GM19463 (cell line): ENCODE measurements around the gene PCAT7.
"Not testable (repeated sequence)": the region's sequence is repeated elsewhere in the genome, so short reads cannot be mapped to it uniquely, and the experiment has no call there.

Experiments used
- ATAC-seq: cut with Tn5 transposase; IDR thresholded peaks from one replicate; pipeline ENCODE4 v1.9.1; 2021; ENCODE audit warnings: mild to moderate bottlenecking, moderate library complexity; ENCODE audit not compliant: unreplicated experiment

The PCAT7 gene

GRCh38 chr9:94560237-94560636 lies 5.4 kb downstream of the PCAT7 start:
- ATAC-seq: no peak

GRCh38 chr9:94563548-94563947 lies 8.7 kb downstream of the PCAT7 start:
- no peak for ATAC-seq

GRCh38 chr9:94564279-94564678 lies 9.4 kb downstream of the PCAT7 start:
- ATAC-seq: not testable (repeated sequence)

GRCh38 chr9:94566550-94566949 lies 11.7 kb downstream of the PCAT7 start:
- ATAC-seq: no peak

GRCh38 chr9:94567271-94567670 lies 12.4 kb downstream of the PCAT7 start:
- no peak for ATAC-seq

GRCh38 chr9:94568250-94568889 lies 13.5 kb downstream of the PCAT7 start:
- ATAC-seq: no peak

- ATAC-seq: no peak
Observed at GRCh38 chr9:94568972-94569712, 14.3 kb downstream of the PCAT7 start.

GRCh38 chr9:94576131-94576530 lies 21.2 kb downstream of the PCAT7 start:
- ATAC-seq: no peak

- no peak for ATAC-seq
Observed at GRCh38 chr9:94577036-94577435, 22.2 kb downstream of the PCAT7 start.

GRCh38 chr9:94577571-94577970 lies 22.7 kb downstream of the PCAT7 start:
- ATAC-seq: no peak

- no peak for ATAC-seq
Observed at GRCh38 chr9:94581728-94582127, 26.8 kb downstream of the PCAT7 start.

- ATAC-seq: no peak
Observed at GRCh38 chr9:94584555-94584954, 29.7 kb downstream of the PCAT7 start.

- no peak for ATAC-seq
Observed at GRCh38 chr9:94586316-94586715, 31.4 kb downstream of the PCAT7 start.

- no peak for ATAC-seq
Observed at GRCh38 chr9:94586814-94587213, 31.9 kb downstream of the PCAT7 start.

GRCh38 chr9:94588681-94589080 lies 33.8 kb downstream of the PCAT7 start:
- ATAC-seq: no peak

GRCh38 chr9:94591046-94591545 lies 36.2 kb downstream of the PCAT7 start:
- not testable (repeated sequence) for ATAC-seq

- ATAC-seq: no peak
Observed at GRCh38 chr9:94591876-94592275, 37.0 kb downstream of the PCAT7 start.

- not testable (repeated sequence) for ATAC-seq
Observed at GRCh38 chr9:94592683-94593082, 37.8 kb downstream of the PCAT7 start.

GRCh38 chr9:94593459-94594345 lies 38.8 kb downstream of the PCAT7 start, which contains the start of gene FBP2:
TSS of gene FBP2 (minus strand) at chr9:94593824. CDS start at chr9:94593726, 98 bp downstream.
- ATAC-seq: no peak

- ATAC-seq: no peak
Observed at GRCh38 chr9:94599102-94599501, 44.2 kb downstream of the PCAT7 start.

- ATAC-seq: no peak
Observed at GRCh38 chr9:94600258-94600657, 45.4 kb downstream of the PCAT7 start.
